ENCODE data around the gene SCYL1. TPM values are rescaled to one million over a fixed set of nuclear protein-coding genes. Genes with fewer than 3 reads are reported as not detected.
A peak's percentile ranks its signal among the peaks of the same experiment; 100 is the strongest.

The SCYL1 gene
- total RNA-seq, 1 donor from 2014 or later = 94.2 TPM

DNA sequence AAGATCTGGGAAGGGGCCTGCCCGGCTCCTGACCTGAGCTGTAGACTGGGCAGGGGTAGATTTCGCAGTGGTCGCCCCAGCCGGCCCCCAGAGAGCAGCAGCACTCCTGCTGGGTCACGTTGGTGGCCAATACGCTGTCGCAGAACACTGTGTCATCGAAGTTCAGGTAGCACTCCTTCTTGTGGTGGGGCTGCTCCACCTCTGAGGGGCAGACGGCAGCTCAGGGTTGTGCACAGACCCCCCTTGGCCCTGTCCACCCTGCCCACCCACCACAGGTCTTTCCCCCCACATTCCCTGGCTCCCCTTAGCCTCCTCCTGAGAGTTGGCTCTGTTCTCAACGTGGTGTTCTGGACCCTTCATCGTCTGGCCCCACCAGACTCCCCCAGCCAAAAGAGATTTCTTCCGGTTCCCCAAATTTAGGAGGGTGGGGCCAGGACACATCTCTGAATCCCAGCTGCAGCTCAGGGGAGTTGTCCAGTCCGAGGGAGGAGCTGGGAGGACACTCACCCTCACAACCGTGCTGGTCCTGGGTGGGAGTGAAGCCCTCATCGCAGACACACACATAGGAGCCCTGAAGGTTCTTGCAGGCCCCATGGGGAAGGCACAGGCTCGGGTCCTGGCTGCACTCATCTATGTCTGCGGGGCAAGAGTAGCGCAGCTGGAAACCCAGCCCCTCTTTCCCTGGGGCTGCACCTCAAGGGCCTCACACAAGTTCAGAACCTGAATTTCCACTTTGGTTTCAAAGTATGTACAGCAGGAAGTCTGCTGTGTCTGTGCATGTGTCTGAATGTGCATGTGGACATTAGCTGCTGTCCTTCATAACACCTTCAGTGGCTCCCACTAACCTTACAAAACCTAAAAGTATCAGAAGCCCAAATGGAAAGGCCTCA lies 16.5 kb downstream of the SCYL1 start:
- DNase-seq = no peak
- H3K27ac Mint-ChIP-seq = peak overlapping the region; percentile 82
- peak overlapping the region; percentile 85 for H3K4me3 Mint-ChIP-seq
- no peaks in the 10 kb centered on the region for H3K27me3 Mint-ChIP-seq
- H3K4me1 Mint-ChIP-seq = peaks cover 24% of the 10 kb centered on the region
- no peaks in the 10 kb centered on the region for H3K9me3 Mint-ChIP-seq
- H3K36me3 Mint-ChIP-seq (ENCODE audit: low read depth) = peaks cover 34% of the 10 kb centered on the region
- intact Hi-C loops (cut with micrococcal nuclease) = loop anchor here (2.0 kb wide), 1 partner anchor 73 kb away; the partner anchor contains the start of genes MAP3K11 and PCNX3

- intact Hi-C loops (cut with micrococcal nuclease) = no loop called here
- peak overlapping the region; percentile 30 for H3K27ac Mint-ChIP-seq
- no peak for DNase-seq
- H3K9me3 Mint-ChIP-seq = no peaks in the 10 kb centered on the region
- H3K4me1 Mint-ChIP-seq = peaks cover 32% of the 10 kb centered on the region
- H3K4me3 Mint-ChIP-seq = no peak overlapping the region
- H3K36me3 Mint-ChIP-seq (ENCODE audit: low read depth) = peaks cover 29% of the 10 kb centered on the region
- H3K27me3 Mint-ChIP-seq = no peaks in the 10 kb centered on the region
Observed at GRCh38 chr11:65542738-65543390, 18.0 kb downstream of the SCYL1 start.

- intact Hi-C loops (cut with micrococcal nuclease) = loop anchor here (1.0 kb wide), 2 partner anchors 11 to 24 kb away; partner anchors contain the start of gene ZNRD2
- Mint-ChIP-seq H3K4me3 (peak overlapping the region; percentile 79), H3K9me3 (no peaks in the 10 kb centered on the region), H3K27ac (peak overlapping the region; percentile 63), H3K27me3 (no peaks in the 10 kb centered on the region), H3K36me3 (ENCODE audit: low read depth) (peaks cover 43% of the 10 kb centered on the region), H3K4me1 (peaks cover 42% of the 10 kb centered on the region)
- no peak for DNase-seq
Observed at GRCh38 chr11:65545853-65546216, 21.0 kb downstream of the SCYL1 start.

DNA sequence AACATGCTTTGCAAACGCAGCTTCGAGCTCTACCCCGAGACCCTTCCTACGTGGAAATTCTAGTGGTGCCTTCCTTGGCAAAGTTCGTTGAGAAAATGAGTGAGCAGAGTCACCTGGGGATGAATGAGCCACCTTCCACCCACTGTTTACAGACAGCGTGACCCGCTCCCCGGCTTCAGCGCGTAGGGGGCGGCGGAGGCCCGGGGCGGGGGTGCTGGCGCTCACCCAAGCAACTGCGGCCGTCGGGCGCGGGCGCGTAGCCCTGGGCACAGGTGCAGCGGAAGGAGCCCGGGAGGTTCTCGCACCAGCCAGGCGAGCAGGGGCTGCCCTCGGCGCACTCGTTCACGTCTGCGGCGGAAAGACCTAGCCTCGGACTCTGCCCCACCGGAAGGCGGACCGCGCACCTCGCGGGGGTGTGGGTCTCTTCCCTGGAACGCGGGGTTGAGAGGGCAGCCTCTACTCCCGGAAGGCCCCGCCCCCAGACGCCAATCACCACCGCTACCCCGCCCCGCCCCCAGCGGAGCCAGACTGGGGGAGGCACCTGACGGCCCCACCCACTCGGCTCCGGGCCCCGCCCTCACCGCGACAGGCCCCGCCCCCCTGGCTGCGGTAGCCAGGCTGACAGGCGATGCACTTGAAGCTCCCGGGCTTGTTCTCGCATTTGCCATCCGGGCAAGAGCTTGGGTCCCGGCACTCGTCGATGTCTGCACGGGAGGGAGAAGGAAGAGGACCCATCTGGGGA lies 21.5 kb downstream of the SCYL1 start:
- no peaks in the 10 kb centered on the region for H3K9me3 Mint-ChIP-seq
- peaks cover 40% of the 10 kb centered on the region for H3K4me1 Mint-ChIP-seq

DNA sequence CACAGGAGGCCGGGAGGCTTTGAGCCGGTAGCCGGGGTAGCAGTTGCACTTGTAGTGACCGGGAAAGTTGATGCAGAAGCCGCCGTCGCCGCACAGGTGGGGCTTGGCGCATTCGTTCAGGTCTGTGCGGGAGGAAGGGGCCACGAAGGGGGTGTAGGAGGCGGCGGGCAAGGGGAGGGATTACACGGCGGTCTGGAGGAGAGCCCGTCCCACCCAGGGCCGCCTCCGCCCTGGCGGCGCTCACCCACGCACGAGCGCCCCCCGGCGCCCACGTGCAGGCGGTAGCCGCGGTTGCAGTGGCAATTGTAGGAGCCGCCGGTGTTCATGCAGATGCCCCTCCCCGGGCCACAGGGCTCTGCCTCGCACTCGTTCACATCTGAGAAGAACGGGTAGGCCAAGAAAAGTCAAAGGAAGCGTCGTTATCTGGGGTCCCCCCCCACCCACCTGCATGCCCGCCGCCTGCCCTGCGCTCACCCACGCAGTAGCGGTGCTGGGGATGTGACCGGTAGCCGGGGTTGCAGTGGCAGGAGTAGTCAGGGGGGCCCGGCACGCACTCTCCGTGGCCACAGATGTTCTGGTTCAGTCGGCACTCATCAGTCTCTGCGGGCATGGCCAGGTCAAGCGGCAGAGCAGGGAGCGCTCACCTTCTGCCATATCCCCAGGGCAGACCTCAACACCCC lies 22.7 kb downstream of the SCYL1 start:
- peaks cover 47% of the 10 kb centered on the region for H3K4me1 Mint-ChIP-seq
- H3K4me3 Mint-ChIP-seq = peak overlapping the region; percentile 60
- intact Hi-C loops (cut with micrococcal nuclease) = no loop called here
- no peaks in the 10 kb centered on the region for H3K27me3 Mint-ChIP-seq
- peaks cover 56% of the 10 kb centered on the region for H3K36me3 Mint-ChIP-seq (ENCODE audit: low read depth)
- H3K27ac Mint-ChIP-seq = peak overlapping the region; percentile 44
- peak; percentile 74 for DNase-seq
- H3K9me3 Mint-ChIP-seq = no peaks in the 10 kb centered on the region

More for the DNA sequence above, 21.5 kb downstream of the SCYL1 start:
- Mint-ChIP-seq H3K4me3 (peak overlapping the region; percentile 79), H3K27ac (peak overlapping the region; percentile 83), H3K36me3 (ENCODE audit: low read depth) (peaks cover 49% of the 10 kb centered on the region), H3K27me3 (no peaks in the 10 kb centered on the region)
- intact Hi-C loops (cut with micrococcal nuclease) = loop anchor here (1.0 kb wide), 2 partner anchors 11 to 24 kb away; partner anchors contain the start of gene ZNRD2
- DNase-seq = peak; percentile 100

GRCh38 chr11:65548395-65548794 lies 23.5 kb downstream of the SCYL1 start:
- no peak for DNase-seq
- intact Hi-C loops (cut with micrococcal nuclease) = no loop called here
- Mint-ChIP-seq H3K4me1 (peaks cover 49% of the 10 kb centered on the region), H3K9me3 (no peaks in the 10 kb centered on the region), H3K27me3 (no peaks in the 10 kb centered on the region), H3K36me3 (ENCODE audit: low read depth) (peaks cover 53% of the 10 kb centered on the region), H3K27ac (peak overlapping the region; percentile 44), H3K4me3 (peak overlapping the region; percentile 60)

- Mint-ChIP-seq H3K4me3 (no peak overlapping the region), H3K9me3 (no peaks in the 10 kb centered on the region), H3K4me1 (peaks cover 49% of the 10 kb centered on the region), H3K36me3 (ENCODE audit: low read depth) (peaks cover 49% of the 10 kb centered on the region), H3K27ac (no peak overlapping the region), H3K27me3 (no peaks in the 10 kb centered on the region)
- no peak for DNase-seq
- intact Hi-C loops (cut with micrococcal nuclease) = no loop called here
Observed at GRCh38 chr11:65549096-65549495, 24.2 kb downstream of the SCYL1 start.

DNA sequence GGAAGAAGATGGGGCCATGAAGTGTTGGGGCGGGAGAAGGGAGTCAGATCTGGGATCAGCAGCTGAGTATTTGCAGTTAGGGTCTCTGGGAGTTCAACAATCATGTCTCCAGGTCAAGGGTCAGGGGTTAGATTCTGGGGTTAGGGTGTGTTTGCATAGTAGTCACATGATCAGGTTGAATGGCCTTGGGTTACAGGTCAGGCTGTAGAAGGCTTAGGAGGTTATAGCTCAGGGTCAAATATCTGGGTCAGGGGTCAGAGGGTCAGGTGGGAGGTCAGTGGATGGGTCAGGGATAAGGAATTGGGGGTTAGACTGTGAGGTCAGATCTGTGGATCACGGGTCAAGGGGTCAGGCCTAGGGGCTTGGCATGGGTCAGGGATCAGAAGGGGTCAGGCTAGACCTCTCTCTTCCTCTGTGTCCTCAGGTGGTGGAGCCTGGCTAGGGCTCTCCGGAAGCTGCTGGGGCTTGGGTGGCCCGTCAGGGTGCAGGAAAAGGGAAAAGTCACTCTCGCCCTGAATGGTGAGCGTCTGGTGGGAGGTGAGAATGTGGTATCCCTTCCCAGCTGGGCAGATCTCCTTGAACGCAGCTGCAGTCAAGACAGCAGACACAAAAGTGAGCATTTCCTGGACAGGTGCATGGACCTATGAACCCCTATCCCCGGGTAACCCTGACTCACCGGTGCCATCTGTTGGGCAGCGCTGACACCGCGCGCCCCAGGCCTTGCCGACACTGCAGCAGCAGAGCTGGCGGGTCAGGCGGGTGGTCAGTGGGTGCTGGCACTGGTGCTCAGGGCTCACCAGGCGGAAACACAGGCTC lies 26.9 kb downstream of the SCYL1 start:
- H3K4me3 Mint-ChIP-seq = peak overlapping the region; percentile 16
- DNase-seq = peak; percentile 89
- no peaks in the 10 kb centered on the region for H3K9me3 Mint-ChIP-seq
- peaks cover 59% of the 10 kb centered on the region for H3K4me1 Mint-ChIP-seq
- peaks cover 38% of the 10 kb centered on the region for H3K36me3 Mint-ChIP-seq (ENCODE audit: low read depth)
- H3K27ac Mint-ChIP-seq = peak overlapping the region; percentile 48
- intact Hi-C loops (cut with micrococcal nuclease) = loop anchor here (2.0 kb wide), 1 partner anchor 17 kb away; no protein-coding TSS in a partner anchor
- H3K27me3 Mint-ChIP-seq = no peaks in the 10 kb centered on the region

- peaks cover 38% of the 10 kb centered on the region for H3K36me3 Mint-ChIP-seq (ENCODE audit: low read depth)
- intact Hi-C loops (cut with micrococcal nuclease) = loop anchor here (2.0 kb wide), 1 partner anchor 16 kb away; no protein-coding TSS in a partner anchor
Observed at GRCh38 chr11:65552388-65552951, 27.6 kb downstream of the SCYL1 start.

GRCh38 chr11:65553301-65554001 lies 28.6 kb downstream of the SCYL1 start:
- no peaks in the 10 kb centered on the region for H3K9me3 Mint-ChIP-seq
- peaks cover 31% of the 10 kb centered on the region for H3K36me3 Mint-ChIP-seq (ENCODE audit: low read depth)
- no peaks in the 10 kb centered on the region for H3K27me3 Mint-ChIP-seq
- H3K27ac Mint-ChIP-seq = peak overlapping the region; percentile 45
- intact Hi-C loops (cut with micrococcal nuclease) = loop anchor here (2.0 kb wide), 1 partner anchor 15 kb away; no protein-coding TSS in a partner anchor
- H3K4me3 Mint-ChIP-seq = peak overlapping the region; percentile 68
- peak; percentile 94 for DNase-seq
- peaks cover 53% of the 10 kb centered on the region for H3K4me1 Mint-ChIP-seq

More at GRCh38 chr11:65552388-65552951, 27.6 kb downstream of the SCYL1 start:
- Mint-ChIP-seq H3K4me1 (peaks cover 62% of the 10 kb centered on the region), H3K27me3 (no peaks in the 10 kb centered on the region), H3K9me3 (no peaks in the 10 kb centered on the region), H3K4me3 (peak overlapping the region; percentile 16), H3K27ac (peak overlapping the region; percentile 4)
- DNase-seq = no peak

DNA sequence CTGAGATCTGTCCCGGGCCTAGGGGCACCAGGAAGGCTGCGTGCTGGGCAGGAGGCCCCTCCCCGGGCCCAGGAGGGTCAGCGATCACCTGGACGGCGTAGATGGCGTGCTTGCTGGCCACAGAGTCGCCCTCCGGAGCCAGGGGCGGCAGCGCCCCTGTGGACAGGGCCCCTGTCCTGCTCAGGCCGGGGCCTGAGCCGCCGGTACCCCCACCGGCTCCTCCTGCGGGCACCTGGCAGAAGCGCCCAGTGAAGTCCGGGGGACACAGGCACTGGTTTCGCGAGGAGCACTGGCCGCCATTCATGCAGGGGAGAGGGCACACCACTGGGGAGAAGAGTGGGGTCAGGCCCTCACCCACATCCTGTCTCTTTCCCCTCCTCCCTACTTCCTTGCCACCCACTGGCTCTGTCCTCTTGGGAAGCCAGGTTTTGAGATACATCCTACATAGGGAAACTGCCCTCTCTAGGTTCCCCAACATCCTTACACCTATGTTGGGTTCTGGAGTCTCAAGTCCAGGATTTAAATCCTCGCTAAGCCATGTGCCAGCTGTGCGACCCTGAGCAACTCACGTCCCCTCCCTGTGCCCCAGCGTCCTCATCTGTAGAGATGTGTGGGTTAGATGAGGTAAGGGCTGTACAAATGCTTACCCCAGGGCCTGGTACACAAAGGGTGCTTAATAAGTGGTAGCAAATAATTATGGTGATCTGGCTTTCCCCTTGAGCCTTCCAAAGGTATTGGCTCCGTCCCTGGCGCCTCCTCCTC lies 29.4 kb downstream of the SCYL1 start:
- DNase-seq = no peak
- Mint-ChIP-seq H3K36me3 (ENCODE audit: low read depth) (peaks cover 26% of the 10 kb centered on the region), H3K4me1 (peaks cover 51% of the 10 kb centered on the region), H3K27ac (peak overlapping the region; percentile 88), H3K9me3 (no peaks in the 10 kb centered on the region), H3K4me3 (peak overlapping the region; percentile 86), H3K27me3 (no peaks in the 10 kb centered on the region)
- intact Hi-C loops (cut with micrococcal nuclease) = no loop called here

Data from activated CD4-positive, alpha-beta T cell treated with anti-CD3 and anti-CD28 coated beads, Interleukin-2, amount 10 ng/mL, durations not matched to agents 24 days and 14 days (primary cell).